Upper lobe of right lung (tissue), 1 donor: ENCODE data around the gene A2M. TPM values are rescaled to one million over a fixed set of nuclear protein-coding genes. Genes with fewer than 3 reads are reported as not detected.

Experiments
- ATAC-seq: fragments of 200-7000 bp; cut with Tn5 transposase; one replicate; pipeline ENCODE4 v1.9.1; 2020; ENCODE audit warnings: mild to moderate bottlenecking, moderate library complexity
- DNase-seq: peaks from one replicate; pipeline ENCODE4 v3.0.0-alpha.2; 2020
- H3K27ac ChIP-seq: fragments of 200-600 bp; one replicate; pipeline ENCODE4 v1.8.0; 2022
- H3K27me3 ChIP-seq: fragments of 200-600 bp; one replicate; pipeline ENCODE4 v1.8.0; 2022; ENCODE audit warnings: mild to moderate bottlenecking
- H3K36me3 ChIP-seq: fragments of 200-600 bp; one replicate; pipeline ENCODE4 v1.8.0; 2022
- H3K4me1 ChIP-seq: fragments of 200-600 bp; one replicate; pipeline ENCODE4 v1.8.0; 2022
- H3K4me3 ChIP-seq: fragments of 200-600 bp; one replicate; pipeline ENCODE4 v1.8.0; 2022; ENCODE audit warnings: mild to moderate bottlenecking
- H3K9me3 ChIP-seq: fragments of 200-600 bp; one replicate; pipeline ENCODE4 v1.8.0; 2022
- intact Hi-C: fragments of 100-400 bp; cut with DNase I; formaldehyde crosslinking; loops from one replicate; pipeline ENCODE4 v1.11.0; 2022
- total RNA-seq: library from RNA; stranded (reverse); fragmentation: NEBNext Ultra II Directional; extraction: Animal tissue kit (Norgen Biotek cat#: 25700); gene quantifications from one replicate; pipeline ENCODE4 v1.2.1, GENCODE V29; 2021
- TF ChIP-seq, protein P1 (sequence below): fragments of 200-600 bp; IDR thresholded peaks from one replicate; pipeline ENCODE4 v1.8.0; 2022; ENCODE audit warnings: antibody characterized with exemption
- donor health status: DM: no; HTN: yes; CAD: no; lungs with severe emphysema.

The A2M gene
- total RNA-seq, 1 donor from 2014 or later: 2,772 TPM

DNA sequence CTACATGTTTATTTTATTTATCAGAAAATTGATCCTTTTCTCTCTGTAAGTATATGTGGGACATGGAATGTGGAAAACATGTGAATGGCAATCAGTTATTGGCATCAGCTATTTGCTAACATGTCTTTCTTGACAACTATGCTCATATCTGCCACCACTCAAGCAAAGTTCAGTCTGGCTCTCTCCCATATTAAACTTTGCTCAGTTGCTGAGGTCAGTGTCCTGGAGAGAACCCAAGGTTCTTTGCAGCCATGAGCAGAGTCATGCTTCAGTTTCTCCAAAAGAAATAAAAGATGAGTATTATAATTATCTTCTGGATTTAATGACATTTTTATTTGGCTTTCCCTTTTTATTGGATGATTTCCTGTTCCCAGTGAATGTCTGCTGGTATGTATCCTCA, 42.6 kb downstream of the A2M start:
- Histone ChIP-seq H3K9me3 (no peaks in the 10 kb centered on the region), H3K27me3 (no peaks in the 10 kb centered on the region), H3K27ac (no peak overlapping the region), H3K36me3 (peaks cover 98% of the 10 kb centered on the region), H3K4me1 (no peaks in the 10 kb centered on the region), H3K4me3 (no peak overlapping the region)
- intact Hi-C loops: loop anchor here (5.0 kb wide), 1 partner anchor 34 kb away; no protein-coding TSS in a partner anchor
- TF ChIP-seq, protein P1, sequence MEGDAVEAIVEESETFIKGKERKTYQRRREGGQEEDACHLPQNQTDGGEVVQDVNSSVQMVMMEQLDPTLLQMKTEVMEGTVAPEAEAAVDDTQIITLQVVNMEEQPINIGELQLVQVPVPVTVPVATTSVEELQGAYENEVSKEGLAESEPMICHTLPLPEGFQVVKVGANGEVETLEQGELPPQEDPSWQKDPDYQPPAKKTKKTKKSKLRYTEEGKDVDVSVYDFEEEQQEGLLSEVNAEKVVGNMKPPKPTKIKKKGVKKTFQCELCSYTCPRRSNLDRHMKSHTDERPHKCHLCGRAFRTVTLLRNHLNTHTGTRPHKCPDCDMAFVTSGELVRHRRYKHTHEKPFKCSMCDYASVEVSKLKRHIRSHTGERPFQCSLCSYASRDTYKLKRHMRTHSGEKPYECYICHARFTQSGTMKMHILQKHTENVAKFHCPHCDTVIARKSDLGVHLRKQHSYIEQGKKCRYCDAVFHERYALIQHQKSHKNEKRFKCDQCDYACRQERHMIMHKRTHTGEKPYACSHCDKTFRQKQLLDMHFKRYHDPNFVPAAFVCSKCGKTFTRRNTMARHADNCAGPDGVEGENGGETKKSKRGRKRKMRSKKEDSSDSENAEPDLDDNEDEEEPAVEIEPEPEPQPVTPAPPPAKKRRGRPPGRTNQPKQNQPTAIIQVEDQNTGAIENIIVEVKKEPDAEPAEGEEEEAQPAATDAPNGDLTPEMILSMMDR: no peak
- DNase-seq (no peak), ATAC-seq (no peak)

DNA sequence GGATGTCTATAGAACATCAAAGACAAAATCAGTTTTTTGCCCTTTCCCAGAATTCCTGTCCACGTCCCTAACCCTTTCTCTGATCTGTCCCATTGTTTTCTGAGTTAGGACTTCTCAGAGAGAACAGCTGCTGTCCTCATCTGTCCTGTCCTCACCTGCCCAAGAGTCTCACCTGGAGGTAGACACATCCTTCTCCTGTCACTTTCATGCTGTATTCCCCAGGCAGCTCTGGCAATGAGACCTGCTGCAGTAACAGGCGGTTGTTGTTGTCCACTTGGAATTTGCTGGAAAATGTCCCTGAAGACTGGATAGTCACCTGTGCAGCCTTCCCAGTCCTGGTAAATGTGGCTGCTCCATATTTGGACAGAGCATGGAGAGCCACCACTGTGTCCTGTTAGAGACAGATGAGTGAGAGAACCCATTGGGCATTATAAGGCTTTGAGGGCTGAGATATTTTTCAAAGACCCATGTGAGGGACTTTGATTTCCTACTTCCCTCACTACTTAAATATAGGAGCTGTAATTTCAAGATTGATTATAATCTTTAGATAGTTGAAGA, 43.2 kb downstream of the A2M start:
- no peak overlapping the region for H3K4me3 ChIP-seq
- H3K36me3 ChIP-seq: peaks cover 98% of the 10 kb centered on the region
- no peaks in the 10 kb centered on the region for H3K4me1 ChIP-seq
- TF ChIP-seq, protein P1: no peak
- intact Hi-C loops: loop anchor here (5.0 kb wide), 1 partner anchor 35 kb away; no protein-coding TSS in a partner anchor
- H3K27me3 ChIP-seq: no peaks in the 10 kb centered on the region
- DNase-seq (no peak), ATAC-seq (no peak)
- H3K9me3 ChIP-seq: no peaks in the 10 kb centered on the region
- no peak overlapping the region for H3K27ac ChIP-seq

- no peaks in the 10 kb centered on the region for H3K4me1 ChIP-seq
- intact Hi-C loops: loop anchor here (5.0 kb wide), 1 partner anchor 35 kb away; no protein-coding TSS in a partner anchor
- no peak overlapping the region for H3K27ac ChIP-seq
- DNase-seq: no peak
- TF ChIP-seq, protein P1: no peak
- peaks cover 96% of the 10 kb centered on the region for H3K36me3 ChIP-seq
- no peaks in the 10 kb centered on the region for H3K9me3 ChIP-seq
- no peak for ATAC-seq
- no peaks in the 10 kb centered on the region for H3K27me3 ChIP-seq
- no peak overlapping the region for H3K4me3 ChIP-seq
Measured at GRCh38 chr12:9071969-9072368, 43.8 kb downstream of the A2M start.

GRCh38 chr12:9071518-9071917, 44.2 kb downstream of the A2M start:
- H3K4me1 ChIP-seq: no peaks in the 10 kb centered on the region
- intact Hi-C loops: loop anchor here (5.0 kb wide), 1 partner anchor 36 kb away; no protein-coding TSS in a partner anchor
- H3K4me3 ChIP-seq: no peak overlapping the region
- peaks cover 96% of the 10 kb centered on the region for H3K36me3 ChIP-seq
- H3K27me3 ChIP-seq: no peaks in the 10 kb centered on the region
- H3K27ac ChIP-seq: no peak overlapping the region
- H3K9me3 ChIP-seq: no peaks in the 10 kb centered on the region
- DNase-seq: no peak
- ATAC-seq: no peak
- TF ChIP-seq, protein P1: no peak

GRCh38 chr12:9070351-9070750, 45.4 kb downstream of the A2M start:
- ATAC-seq: no peak

More at GRCh38 chr12:9070351-9070750, 45.4 kb downstream of the A2M start:
- H3K9me3 ChIP-seq: no peaks in the 10 kb centered on the region
- no peaks in the 10 kb centered on the region for H3K27me3 ChIP-seq
- intact Hi-C loops: loop anchor here (5.0 kb wide), 1 partner anchor 37 kb away; no protein-coding TSS in a partner anchor
- peaks cover 86% of the 10 kb centered on the region for H3K36me3 ChIP-seq
- no peak overlapping the region for H3K27ac ChIP-seq
- H3K4me1 ChIP-seq: peaks cover 4% of the 10 kb centered on the region
- TF ChIP-seq, protein P1: no peak
- no peak overlapping the region for H3K4me3 ChIP-seq
- no peak for DNase-seq
